GM13976 (cell line): ENCODE data around the gene CCDC112.

ENCODE experiments used
- DNase-seq: peaks from one replicate; pipeline ENCODE4 v3.0.0; 2012; ENCODE audit warnings: low spot score
- CTCF ChIP-seq: IDR thresholded peaks from 2 replicates; pipeline ENCODE4 v1.5.1; 2012; ENCODE audit warnings: borderline replicate concordance, mild to moderate bottlenecking; ENCODE audit not compliant: insufficient read depth; ENCODE audit errors: extremely low read depth, missing control alignments, control extremely low read depth
- in situ Hi-C: fragments of 300-500 bp; cut with MboI; formaldehyde crosslinking; loops from one replicate; pipeline ENCODE4 v1.12.0; 2022; ENCODE audit warnings: low sequenced_read_pairs, mixed read lengths, inconsistent platforms; ENCODE audit not compliant: unreplicated experiment

CCDC112 gene

GRCh38 chr5:115320006-115320405, 23.6 kb upstream of the CCDC112 start:
- in situ Hi-C loops, result loop anchor here (25.0 kb wide), 3 partner anchors 267 to 742 kb away; partner anchors contain the start of genes AP3S1 and ATG12
- DNase-seq, result no peak
- TF ChIP-seq CTCF, result no peak

- TF ChIP-seq CTCF, result no peak
- no peak for DNase-seq
- in situ Hi-C loops, result loop anchor here (25.0 kb wide), 3 partner anchors 268 to 743 kb away; partner anchors contain the start of genes AP3S1 and ATG12
Observed at GRCh38 chr5:115319007-115319406, 22.6 kb upstream of the CCDC112 start.

DNA sequence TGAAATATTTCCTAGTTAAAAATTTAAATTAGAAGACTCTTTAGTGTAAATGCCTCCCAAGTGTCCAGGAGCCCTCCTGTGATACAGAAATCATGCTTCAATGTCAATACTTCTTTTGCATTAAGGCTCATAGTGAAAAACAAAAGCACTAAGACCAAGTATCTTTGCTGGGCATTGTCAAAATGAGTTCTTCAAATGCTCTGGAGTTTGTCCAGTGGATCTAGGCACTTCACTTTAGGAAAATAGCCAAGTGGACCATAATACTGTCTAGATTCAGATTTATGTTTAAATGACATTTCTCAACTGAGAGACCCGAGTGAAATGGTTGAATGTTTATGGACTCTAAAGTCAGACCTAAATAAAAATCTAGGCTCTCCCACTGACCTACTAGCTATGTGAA, 21.3 kb upstream of the CCDC112 start:
- no peak for DNase-seq
- in situ Hi-C loops, result loop anchor here (25.0 kb wide), 3 partner anchors 270 to 745 kb away; partner anchors contain the start of genes AP3S1 and ATG12
- no peak for TF ChIP-seq CTCF

GRCh38 chr5:115317320-115317719, 20.9 kb upstream of the CCDC112 start:
- DNase-seq, result no peak
- in situ Hi-C loops, result loop anchor here (25.0 kb wide), 3 partner anchors 270 to 745 kb away; partner anchors contain the start of genes AP3S1 and ATG12
- no peak for TF ChIP-seq CTCF

- no peak for DNase-seq
- in situ Hi-C loops, result loop anchor here (25.0 kb wide), 3 partner anchors 274 to 749 kb away; partner anchors contain the start of genes AP3S1 and ATG12
- no peak for TF ChIP-seq CTCF
Observed at GRCh38 chr5:115313632-115314031, 17.2 kb upstream of the CCDC112 start.

- no peak for TF ChIP-seq CTCF
- in situ Hi-C loops, result loop anchor here (25.0 kb wide), 3 partner anchors 274 to 749 kb away; partner anchors contain the start of genes AP3S1 and ATG12
- DNase-seq, result no peak
Observed at GRCh38 chr5:115313052-115313451, 16.6 kb upstream of the CCDC112 start.
